Measurements from ENCODE around the gene COX7A1. TPM values are rescaled to one million over a fixed set of nuclear protein-coding genes. Genes with fewer than 3 reads are reported as not detected.
A peak's percentile ranks its signal among the peaks of the same experiment; 100 is the strongest.

COX7A1 gene
- total and polyA plus RNA-seq, 2 experiments from 2014 or later = 6.5 TPM; not detected in 1

DNA sequence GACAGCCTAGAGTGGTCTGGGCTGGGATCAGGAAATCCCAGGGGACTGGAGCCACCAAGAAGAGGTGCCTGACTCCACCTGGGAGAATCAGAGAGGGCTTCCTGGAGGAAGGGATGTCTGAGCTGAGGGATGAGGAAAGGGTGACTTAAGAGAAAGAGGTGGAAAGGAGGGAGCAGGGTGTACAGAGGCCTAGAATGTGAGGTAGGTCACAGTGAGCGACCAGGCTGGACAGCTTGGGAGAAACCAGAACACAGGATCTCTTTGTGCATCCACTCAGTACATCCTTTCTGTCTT is 36.0 kb downstream of the COX7A1 start:
- DNase-seq (ENCODE audit: low read depth in 1 of 2, low spot score in 1 of 2) = no peak
- H3K27ac ChIP-seq = no peak overlapping the region
- no peaks in the 10 kb centered on the region for H3K9me3 ChIP-seq (ENCODE audit: low read depth)
- peaks cover 8% of the 10 kb centered on the region for H3K36me3 ChIP-seq
- H3K4me1 ChIP-seq (ENCODE audit: low read depth) = no peaks in the 10 kb centered on the region
- H3K27me3 ChIP-seq = no peaks in the 10 kb centered on the region
- H3K4me3 ChIP-seq = peak overlapping the region; percentile 73
- no peak for TF ChIP-seq CTCF (IDR thresholded peaks at IDR 0.05; ENCODE audit: low read depth, low read length)

GRCh38 chr19:36115453-36116343 is 36.5 kb downstream of the COX7A1 start, which contains the start of gene TBCB:
Gene TBCB, plus strand, starts transcription at chr19:36115468. Its CDS starts 93 bp downstream, at chr19:36115561.
- Histone ChIP-seq H3K27ac (peak within 1 kb of the TSS; percentile 71), H3K4me3 (peak within 1 kb of the TSS; percentile 73), H3K27me3 (no peaks in the 10 kb centered on the region), H3K9me3 (ENCODE audit: low read depth) (no peaks in the 10 kb centered on the region), H3K36me3 (peaks cover 8% of the 10 kb centered on the region), H3K4me1 (ENCODE audit: low read depth) (no peaks in the 10 kb centered on the region)
- DNase-seq (ENCODE audit: low read depth in 1 of 2, low spot score in 1 of 2) = peak; percentile 45 to 57
- no peak for TF ChIP-seq CTCF (IDR thresholded peaks at IDR 0.05; ENCODE audit: low read depth, low read length)

GRCh38 chr19:36114721-36115452 is 37.4 kb downstream of the COX7A1 start, which contains the start of gene POLR2I:
Gene POLR2I, minus strand, starts transcription at chr19:36114875. Its CDS starts 19 bp downstream, at chr19:36114856.
- Histone ChIP-seq H3K27me3 (no peaks in the 10 kb centered on the region), H3K27ac (peak within 1 kb of the TSS; percentile 71), H3K9me3 (ENCODE audit: low read depth) (no peaks in the 10 kb centered on the region), H3K4me3 (peak within 1 kb of the TSS; percentile 73), H3K4me1 (ENCODE audit: low read depth) (no peaks in the 10 kb centered on the region), H3K36me3 (peaks cover 8% of the 10 kb centered on the region)
- no peak for TF ChIP-seq CTCF (IDR thresholded peaks at IDR 0.05; ENCODE audit: low read depth, low read length)
- DNase-seq (ENCODE audit: low read depth in 1 of 2, low spot score in 1 of 2) = peak; percentile 100

GRCh38 chr19:36113894-36114720 is 38.1 kb downstream of the COX7A1 start:
- H3K4me3 ChIP-seq = peak overlapping the region; percentile 70
- no peaks in the 10 kb centered on the region for H3K4me1 ChIP-seq (ENCODE audit: low read depth)
- no peaks in the 10 kb centered on the region for H3K27me3 ChIP-seq
- DNase-seq (ENCODE audit: low read depth in 1 of 2, low spot score in 1 of 2) = peak; percentile 18 to 43
- H3K36me3 ChIP-seq = peaks cover 5% of the 10 kb centered on the region
- no peak for TF ChIP-seq CTCF (IDR thresholded peaks at IDR 0.05; ENCODE audit: low read depth, low read length)
- no peaks in the 10 kb centered on the region for H3K9me3 ChIP-seq (ENCODE audit: low read depth)
- H3K27ac ChIP-seq = peak overlapping the region; percentile 71

DNA sequence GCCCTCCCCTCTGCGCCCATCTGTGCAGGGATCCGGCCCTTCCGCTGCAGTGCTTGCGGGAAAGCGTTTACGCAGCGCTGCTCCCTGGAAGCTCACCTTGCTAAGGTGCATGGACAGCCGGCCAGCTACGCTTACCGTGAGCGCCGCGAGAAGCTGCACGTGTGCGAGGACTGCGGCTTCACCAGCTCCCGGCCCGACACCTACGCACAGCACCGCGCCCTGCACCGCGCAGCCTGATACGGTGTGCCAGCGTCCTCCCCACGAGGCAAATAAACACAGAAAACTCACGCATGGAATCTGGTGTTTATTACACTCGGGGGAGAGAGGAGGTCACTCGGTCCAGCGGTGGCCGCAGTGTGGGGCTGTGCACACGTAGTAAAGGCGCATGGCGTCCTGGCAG is 38.8 kb downstream of the COX7A1 start:
- Histone ChIP-seq H3K27me3 (no peaks in the 10 kb centered on the region), H3K27ac (no peak overlapping the region), H3K4me3 (no peak overlapping the region), H3K36me3 (peaks cover 4% of the 10 kb centered on the region), H3K4me1 (ENCODE audit: low read depth) (no peaks in the 10 kb centered on the region), H3K9me3 (ENCODE audit: low read depth) (no peaks in the 10 kb centered on the region)
- DNase-seq (ENCODE audit: low read depth in 1 of 2, low spot score in 1 of 2) = no peak
- TF ChIP-seq CTCF (IDR thresholded peaks at IDR 0.05; ENCODE audit: low read depth, low read length) = no peak
